Ovary (tissue), 3 donors: ENCODE data around the gene ICE2.

Experiments used
- EP300 ChIP-seq: sonication (generic); formaldehyde crosslinking; IDR thresholded peaks from one replicate; pipeline ENCODE4 v1.6.1; 2017; ENCODE audit warnings: antibody characterized with exemption
- TF ChIP-seq, protein P1 (sequence below), 3 donors: fragments of 450-650 bp in 2 of 3; fragments of 200-600 bp in 1 of 3; IDR thresholded peaks; one replicate each; pipeline versions ENCODE4 v1.5.1 to v1.8.0; 2016 to 2022; ENCODE audit warnings: antibody characterized with exemption in 3 of 3, mild to moderate bottlenecking in 1 of 3
- donor health status: DM: no; HTN: no; CAD: no.

GRCh38 chr15:60510006-60510405 lies 31.1 kb upstream of the ICE2 start:
- TF ChIP-seq, protein P1, sequence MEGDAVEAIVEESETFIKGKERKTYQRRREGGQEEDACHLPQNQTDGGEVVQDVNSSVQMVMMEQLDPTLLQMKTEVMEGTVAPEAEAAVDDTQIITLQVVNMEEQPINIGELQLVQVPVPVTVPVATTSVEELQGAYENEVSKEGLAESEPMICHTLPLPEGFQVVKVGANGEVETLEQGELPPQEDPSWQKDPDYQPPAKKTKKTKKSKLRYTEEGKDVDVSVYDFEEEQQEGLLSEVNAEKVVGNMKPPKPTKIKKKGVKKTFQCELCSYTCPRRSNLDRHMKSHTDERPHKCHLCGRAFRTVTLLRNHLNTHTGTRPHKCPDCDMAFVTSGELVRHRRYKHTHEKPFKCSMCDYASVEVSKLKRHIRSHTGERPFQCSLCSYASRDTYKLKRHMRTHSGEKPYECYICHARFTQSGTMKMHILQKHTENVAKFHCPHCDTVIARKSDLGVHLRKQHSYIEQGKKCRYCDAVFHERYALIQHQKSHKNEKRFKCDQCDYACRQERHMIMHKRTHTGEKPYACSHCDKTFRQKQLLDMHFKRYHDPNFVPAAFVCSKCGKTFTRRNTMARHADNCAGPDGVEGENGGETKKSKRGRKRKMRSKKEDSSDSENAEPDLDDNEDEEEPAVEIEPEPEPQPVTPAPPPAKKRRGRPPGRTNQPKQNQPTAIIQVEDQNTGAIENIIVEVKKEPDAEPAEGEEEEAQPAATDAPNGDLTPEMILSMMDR (IDR thresholded peaks at IDR 0.05): no peak
- no peak for TF ChIP-seq EP300
